GM12878 (cell line): ENCODE data around the gene AFG1L. TPM values are rescaled to one million over a fixed set of nuclear protein-coding genes. Genes with fewer than 3 reads are reported as not detected.

Source experiments
- ATAC-seq: fragments of 200-7000 bp; cut with Tn5 transposase; 3 replicates; pipeline ENCODE4 v1.9.1; 2020; ENCODE audit warnings: mild to moderate bottlenecking, moderate library complexity
- BruUV-seq: library from RNA; stranded (reverse); fragments of 400-500 nt; replicated peaks from 2 replicates; lab custom pipeline; 2021; lab: Mats Ljungman, UMichigan
- CTCF ChIA-PET: fragments of 300-600 bp; sonication (Branson Sonifier 250); formaldehyde crosslinking; extraction: SDS; loops from one replicate; lab custom pipeline; 2021; ENCODE audit warnings: inconsistent platforms; lab: Yijun Ruan, JAX
- POLR2A ChIA-PET: fragments of 350-600 bp; formaldehyde crosslinking; extraction: SDS; loops from one replicate; lab custom pipeline; 2021; ENCODE audit warnings: inconsistent platforms; lab: Charles Lee
- RAD21 ChIA-PET: fragments of 300-600 bp; sonication (Branson Sonifier 250); formaldehyde crosslinking; loops from one replicate; lab custom pipeline; 2023; ENCODE audit warnings: antibody characterized with exemption; ENCODE audit not compliant: unreplicated experiment; lab: Charles Lee
- SMC1A ChIA-PET: fragments of 300-600 bp; sonication (Branson Sonifier 250); formaldehyde crosslinking; loops from one replicate; lab custom pipeline; 2023; ENCODE audit not compliant: unreplicated experiment, uncharacterized antibody; lab: Charles Lee
- DNase-seq: peaks from one replicate; pipeline ENCODE4 v3.0.0-alpha.2; 2011; ENCODE audit warnings: low read depth, low spot score
- FAIRE-seq: peaks from 3 replicates; lab custom pipeline; 2011; peaks lifted over from hg19 to GRCh38; lab: Jason Lieb, UNC
- H2AFZ ChIP-seq: 2 replicates; pipeline ENCODE4 v1.6.0; 2011; ENCODE audit warnings: low read depth, low read length, control low read depth; ENCODE audit not compliant: control insufficient read depth
- H3K27ac ChIP-seq: 2 replicates; pipeline ENCODE4 v1.5.1; 2011; ENCODE audit warnings: control low read depth; ENCODE audit not compliant: control insufficient read depth, insufficient read depth
- H3K27me3 ChIP-seq, 2 experiments: replicated peaks in 1 of 2; 2 replicates each; pipeline versions ENCODE4 v1.6.0 to v1.6.1; 2011; ENCODE audit warnings: low read length in 1 of 2; ENCODE audit not compliant: control insufficient read depth in 2 of 2, insufficient read depth in 2 of 2
- H3K36me3 ChIP-seq, 2 experiments: 2 replicates each; pipeline ENCODE4 v1.5.1; 2011; ENCODE audit warnings: low read length in 1 of 2; ENCODE audit not compliant: control insufficient read depth in 2 of 2, insufficient read depth in 2 of 2
- H3K4me1 ChIP-seq: 2 replicates; pipeline ENCODE4 v1.6.1; 2011; ENCODE audit warnings: mild to moderate bottlenecking, low read length, moderate library complexity, mixed read lengths; ENCODE audit not compliant: control insufficient read depth, insufficient read depth
- H3K4me2 ChIP-seq: 2 replicates; pipeline ENCODE4 v1.6.0; 2011; ENCODE audit warnings: control low read depth; ENCODE audit not compliant: control insufficient read depth, insufficient read depth
- H3K4me3 ChIP-seq: fragments of 200-600 bp; sonication (generic); 2 replicates; pipeline ENCODE4 v1.5.1; 2016
- H3K79me2 ChIP-seq: 2 replicates; pipeline ENCODE4 v1.6.0; 2011; ENCODE audit warnings: low read length; ENCODE audit not compliant: control insufficient read depth, insufficient read depth
- H3K9ac ChIP-seq: 2 replicates; pipeline ENCODE4 v1.8.0; 2011; ENCODE audit warnings: low read length, control low read depth, mixed read lengths; ENCODE audit not compliant: control insufficient read depth, insufficient read depth
- H3K9me3 ChIP-seq: replicated peaks from 3 replicates; pipeline ENCODE4 v1.5.1; 2011; ENCODE audit warnings: mild to moderate bottlenecking, low read length; ENCODE audit not compliant: control insufficient read depth, insufficient read depth
- H4K20me1 ChIP-seq: 2 replicates; pipeline ENCODE4 v1.6.0; 2011; ENCODE audit not compliant: control insufficient read depth, insufficient read depth
- BCL3 ChIP-seq: IDR thresholded peaks from 2 replicates; pipeline ENCODE4 v1.6.1; 2011; ENCODE audit warnings: borderline replicate concordance, low read depth, mild to moderate bottlenecking, moderate library complexity, low read length; ENCODE audit not compliant: insufficient read depth, poor library complexity, severe bottlenecking
- BHLHE40 ChIP-seq, 2 experiments: fragments of 450-650 bp in 1 of 2; IDR thresholded peaks; 2 replicates each; pipeline ENCODE4 v1.6.1; 2011 to 2017; ENCODE audit warnings: low read depth in 2 of 2, borderline replicate concordance in 1 of 2, improper control_type of control experiment in 1 of 2, low read length in 1 of 2, mild to moderate bottlenecking in 1 of 2
- BRCA1 ChIP-seq: IDR thresholded peaks from 2 replicates; pipeline ENCODE4 v1.6.1; 2011; ENCODE audit warnings: low read depth, low read length, improper control_type of control experiment
- CBFB ChIP-seq: IDR thresholded peaks from 2 replicates; pipeline ENCODE4 v1.6.1; 2016; ENCODE audit warnings: antibody characterized with exemption, low read depth
- ETV6 ChIP-seq, 2 experiments: fragments of 450-650 bp in 1 of 2; IDR thresholded peaks in 1 of 2; conservative IDR thresholded peaks in 1 of 2; 2 replicates each; pipeline ENCODE4 v1.6.1; 2014; ENCODE audit warnings: antibody characterized with exemption in 1 of 2, borderline replicate concordance in 1 of 2, low read depth in 1 of 2, mild to moderate bottlenecking in 1 of 2, moderate library complexity in 1 of 2
- HCFC1 ChIP-seq: fragments of 150-350 bp; IDR thresholded peaks from 2 replicates; pipeline ENCODE4 v1.6.1; 2014; ENCODE audit warnings: low read length
- MYB ChIP-seq: fragments of 150-350 bp; IDR thresholded peaks from 2 replicates; pipeline ENCODE4 v1.6.1; 2014; ENCODE audit warnings: mild to moderate bottlenecking, low read depth, low read length, borderline replicate concordance
- NR2F1 ChIP-seq: fragments of 450-650 bp; conservative IDR thresholded peaks from 2 replicates; pipeline ENCODE4 v1.6.1; 2017; ENCODE audit warnings: mild to moderate bottlenecking
- PAX5 ChIP-seq: IDR thresholded peaks from 2 replicates; pipeline ENCODE4 v1.6.1; 2011; ENCODE audit warnings: low read depth, low read length, borderline replicate concordance
- PML ChIP-seq: IDR thresholded peaks from 2 replicates; pipeline ENCODE4 v1.6.1; 2012; ENCODE audit warnings: low read length, inconsistent platforms
- POLR2AphosphoS2 ChIP-seq: IDR thresholded peaks from 2 replicates; pipeline ENCODE4 v1.6.1; 2011; ENCODE audit warnings: low read depth, mild to moderate bottlenecking, low read length, improper control_type of control experiment, moderate library complexity
- POU2F2 ChIP-seq: IDR thresholded peaks from 3 replicates; pipeline ENCODE4 v1.6.1; 2011; ENCODE audit warnings: low read depth, mild to moderate bottlenecking, low read length, borderline replicate concordance
- RAD21 ChIP-seq: IDR thresholded peaks from 2 replicates; pipeline ENCODE4 v1.6.1; 2011; ENCODE audit warnings: mild to moderate bottlenecking, low read depth, low read length, moderate library complexity; ENCODE audit not compliant: insufficient read depth
- SRF ChIP-seq, 2 experiments: IDR thresholded peaks; 2 replicates each; pipeline ENCODE4 v1.6.1; 2011; ENCODE audit warnings: low read depth in 2 of 2, low read length in 2 of 2, mild to moderate bottlenecking in 1 of 2, moderate library complexity in 1 of 2
- STAT1 ChIP-seq: fragments of 450-650 bp; conservative IDR thresholded peaks from 2 replicates; pipeline ENCODE4 v1.6.1; 2014; ENCODE audit warnings: antibody characterized with exemption, mild to moderate bottlenecking
- WGBS: methylation state at CpG from one replicate; pipeline ENCODE4 v1.1.6; 2016; ENCODE audit warnings: low lambda C conversion rate; ENCODE audit not compliant: insufficient replicate concordance, insufficient coverage; ENCODE audit errors: missing lambda C conversion rate; 5-methylcytosine and 5-hydroxymethylcytosine counted together
- in situ Hi-C: fragments of 300-500 bp; cut with MboI; formaldehyde crosslinking; loops from 9 replicates; pipeline ENCODE4 v1.14.3; 2018; ENCODE audit warnings: mixed read lengths
- intact Hi-C: fragments of 100-400 bp; cut with micrococcal nuclease; formaldehyde crosslinking; loops from one replicate; pipeline ENCODE4 v1.14.2; 2022; ENCODE audit not compliant: unreplicated experiment
- polyA plus RNA-seq, 11 experiments: library from polyadenylated mRNA; depleted of rRNA in 4 of 11; unstranded in 6 of 11; stranded (reverse) in 5 of 11; fragments of >200 nt; fragmentation: Nextera tagmentation in 4 of 11; fragmentation: Illumina TruSeq in 1 of 11; extraction: Ambion mirVana in 4 of 11; extraction: Trizol in 1 of 11; gene quantifications; 1 replicate in 1 of 11; 2 replicates in 10 of 11; pipeline versions ENCODE4 v1.2.1 to v1.2.3, GENCODE V29; 2011 to 2016; ENCODE audit warnings: inconsistent platforms in 2 of 11, missing spikeins in 2 of 11, low read depth in 1 of 11
- total RNA-seq, 4 experiments: library from RNA; depleted of rRNA in 3 of 4; stranded (reverse); fragments of >200 nt in 3 of 4; fragmentation: Illumina TruSeq in 1 of 4; extraction: Trizol in 1 of 4; gene quantifications; 2 replicates each; pipeline versions ENCODE4 v1.2.1 to v1.2.3, GENCODE V29; 2013 to 2021
- TF ChIP-seq, protein P1 (sequence below): fragments of 450-650 bp; IDR thresholded peaks from 2 replicates; pipeline ENCODE4 v1.6.1; 2017; ENCODE audit warnings: mild to moderate bottlenecking
- TF ChIP-seq, protein P2 (sequence below): fragments of 450-650 bp; IDR thresholded peaks from 2 replicates; pipeline ENCODE4 v1.6.1; 2018; ENCODE audit warnings: borderline replicate concordance, mild to moderate bottlenecking; ENCODE audit not compliant: partially characterized antibody

Gene AFG1L
- total and polyA plus RNA-seq, 10 of the 15 experiments (the other 5 are each of a cell fraction or from before 2014, with no cell fraction given) = 2.3 to 9.0 (median 4.3) TPM

- ChIA-PET POLR2A (interaction anchor here (0.9 kb wide), 1 partner anchor 538 kb away, joined by 3 read pairs; no protein-coding TSS in a partner anchor), CTCF (interaction anchor here (1.0 to 2.6 kb wide), 3 partner anchors 10 to 517 kb away, joined by 3 to 9 read pairs (median 3); no protein-coding TSS in a partner anchor), SMC1A (interaction anchor here (0.9 to 2.3 kb wide), 4 partner anchors 10 to 42 kb away, joined by 3 to 7 read pairs (median 3); no protein-coding TSS in a partner anchor), RAD21 (interaction anchor here (1.4 to 1.5 kb wide), 2 partner anchors 14 to 517 kb away, joined by 4 to 7 read pairs; no protein-coding TSS in a partner anchor)
- Histone ChIP-seq H2AFZ (no peak overlapping the region), H3K27ac (no peak overlapping the region), H3K4me1 (peaks cover 4% of the 10 kb centered on the region; the same call in 1 of the 2 replicates), H3K9ac (no peak overlapping the region), H4K20me1 (no peaks in the 10 kb centered on the region; the same call in 1 of the 2 replicates), H3K9me3 (no peaks in the 10 kb centered on the region), H3K4me2 (no peak overlapping the region), H3K4me3 (no peak overlapping the region), H3K27me3 (peaks cover 6 to 8% of the 10 kb centered on the region in 2 experiments), H3K79me2 (peaks cover 5% of the 10 kb centered on the region), H3K36me3 (no peaks in the 10 kb centered on the region)
- FAIRE-seq (no peak), DNase-seq (no peak), ATAC-seq (no peak)
- in situ Hi-C loops (loop anchor here (10.0 kb wide), 1 partner anchor 829 kb away; the partner anchor contains the start of gene CD164), intact Hi-C loops (loop anchor here (5.0 to 10.0 kb wide), 2 partner anchors 226 to 829 kb away; partner anchors contain the start of gene CD164)
- no TSS peak for BruUV-seq
- 93% methylated on average over 5 of the region's 5 CpGs for WGBS
- TF ChIP-seq SRF (IDR thresholded peaks at IDR 0.05; ENCODE audit: low read depth in 2 of 2, low read length in 2 of 2) (no peak), POLR2AphosphoS2 (no peak), MYB (no peak), NR2F1 (no peak), BCL3 (no peak), ETV6 (conservative IDR thresholded peaks at IDR 0.05 in 1 of 2, IDR thresholded peaks at IDR 0.05 in 1 of 2; ENCODE audit: borderline replicate concordance in 1 of 2, low read depth in 1 of 2) (no peak), PML (no peak), BRCA1 (no peak), STAT1 (no peak), HCFC1 (no peak), RAD21 (no peak), CBFB (no peak), BHLHE40 (IDR thresholded peaks at IDR 0.05; ENCODE audit: borderline replicate concordance in 1 of 2, low read depth in 2 of 2, low read length in 1 of 2) (no peak), PAX5 (no peak), POU2F2 (no peak)
- TF ChIP-seq, protein P1, sequence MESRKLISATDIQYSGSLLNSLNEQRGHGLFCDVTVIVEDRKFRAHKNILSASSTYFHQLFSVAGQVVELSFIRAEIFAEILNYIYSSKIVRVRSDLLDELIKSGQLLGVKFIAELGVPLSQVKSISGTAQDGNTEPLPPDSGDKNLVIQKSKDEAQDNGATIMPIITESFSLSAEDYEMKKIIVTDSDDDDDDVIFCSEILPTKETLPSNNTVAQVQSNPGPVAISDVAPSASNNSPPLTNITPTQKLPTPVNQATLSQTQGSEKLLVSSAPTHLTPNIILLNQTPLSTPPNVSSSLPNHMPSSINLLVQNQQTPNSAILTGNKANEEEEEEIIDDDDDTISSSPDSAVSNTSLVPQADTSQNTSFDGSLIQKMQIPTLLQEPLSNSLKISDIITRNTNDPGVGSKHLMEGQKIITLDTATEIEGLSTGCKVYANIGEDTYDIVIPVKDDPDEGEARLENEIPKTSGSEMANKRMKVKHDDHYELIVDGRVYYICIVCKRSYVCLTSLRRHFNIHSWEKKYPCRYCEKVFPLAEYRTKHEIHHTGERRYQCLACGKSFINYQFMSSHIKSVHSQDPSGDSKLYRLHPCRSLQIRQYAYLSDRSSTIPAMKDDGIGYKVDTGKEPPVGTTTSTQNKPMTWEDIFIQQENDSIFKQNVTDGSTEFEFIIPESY = no peak
- TF ChIP-seq, protein P2, sequence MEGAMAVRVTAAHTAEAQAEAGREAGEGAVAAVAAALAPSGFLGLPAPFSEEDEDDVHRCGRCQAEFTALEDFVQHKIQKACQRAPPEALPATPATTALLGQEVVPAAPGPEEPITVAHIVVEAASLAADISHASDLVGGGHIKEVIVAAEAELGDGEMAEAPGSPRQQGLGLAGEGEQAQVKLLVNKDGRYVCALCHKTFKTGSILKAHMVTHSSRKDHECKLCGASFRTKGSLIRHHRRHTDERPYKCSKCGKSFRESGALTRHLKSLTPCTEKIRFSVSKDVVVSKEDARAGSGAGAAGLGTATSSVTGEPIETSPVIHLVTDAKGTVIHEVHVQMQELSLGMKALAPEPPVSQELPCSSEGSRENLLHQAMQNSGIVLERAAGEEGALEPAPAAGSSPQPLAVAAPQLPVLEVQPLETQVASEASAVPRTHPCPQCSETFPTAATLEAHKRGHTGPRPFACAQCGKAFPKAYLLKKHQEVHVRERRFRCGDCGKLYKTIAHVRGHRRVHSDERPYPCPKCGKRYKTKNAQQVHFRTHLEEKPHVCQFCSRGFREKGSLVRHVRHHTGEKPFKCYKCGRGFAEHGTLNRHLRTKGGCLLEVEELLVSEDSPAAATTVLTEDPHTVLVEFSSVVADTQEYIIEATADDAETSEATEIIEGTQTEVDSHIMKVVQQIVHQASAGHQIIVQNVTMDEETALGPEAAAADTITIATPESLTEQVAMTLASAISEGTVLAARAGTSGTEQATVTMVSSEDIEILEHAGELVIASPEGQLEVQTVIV = no peak
Observed at GRCh38 chr6:108556250-108556649, 261.4 kb downstream of the AFG1L start.
